ENCODE data around the gene CBX6.
"Not testable (repeated sequence)": the region's sequence is repeated elsewhere in the genome, so short reads cannot be mapped to it uniquely, and the experiment has no call there.

CBX6 gene

GRCh38 chr22:38860283-38861169 lies 11.5 kb downstream of the CBX6 start:
- TF ChIP-seq MAX (IDR thresholded peaks at IDR 0.05; ENCODE audit: low read depth, low read length) (no peak), CTCF (IDR thresholded peaks at IDR 0.05; ENCODE audit: low read depth, low read length) (no peak), POLR2A (IDR thresholded peaks at IDR 0.05; ENCODE audit: extremely low read depth, insufficient read length) (no peak), MYC (IDR thresholded peaks at IDR 0.05; ENCODE audit: low read depth, low read length) (no peak)
- H3K4me3 ChIP-seq (ENCODE audit: low read depth, low read length) = no peak overlapping the region
- no peak for DNase-seq (ENCODE audit: low read depth)

- no peak for DNase-seq (ENCODE audit: low read depth)
- no peak overlapping the region for H3K4me3 ChIP-seq (ENCODE audit: low read depth, low read length)
- TF ChIP-seq MYC (IDR thresholded peaks at IDR 0.05; ENCODE audit: low read depth, low read length) (no peak), MAX (IDR thresholded peaks at IDR 0.05; ENCODE audit: low read depth, low read length) (no peak), POLR2A (IDR thresholded peaks at IDR 0.05; ENCODE audit: extremely low read depth, insufficient read length) (no peak), CTCF (IDR thresholded peaks at IDR 0.05; ENCODE audit: low read depth, low read length) (no peak)
Measured at GRCh38 chr22:38859581-38860282, 12.3 kb downstream of the CBX6 start.

GRCh38 chr22:38858492-38858891 lies 13.5 kb downstream of the CBX6 start:
- TF ChIP-seq MYC (IDR thresholded peaks at IDR 0.05; ENCODE audit: low read depth, low read length) = no peak
- no peak for DNase-seq (ENCODE audit: low read depth)
- H3K4me3 ChIP-seq (ENCODE audit: low read depth, low read length) = no peak overlapping the region

GRCh38 chr22:38854476-38854875 lies 17.5 kb downstream of the CBX6 start:
- H3K4me3 ChIP-seq (ENCODE audit: low read depth, low read length); DNase-seq (ENCODE audit: low read depth): not testable (repeated sequence)

GRCh38 chr22:38853883-38854282 lies 18.1 kb downstream of the CBX6 start:
- H3K4me3 ChIP-seq (ENCODE audit: low read depth, low read length); DNase-seq (ENCODE audit: low read depth): not testable (repeated sequence)

GRCh38 chr22:38853196-38853651 lies 18.8 kb downstream of the CBX6 start:
- no peak for TF ChIP-seq MAX (IDR thresholded peaks at IDR 0.05; ENCODE audit: low read depth, low read length)
- no peak for TF ChIP-seq CTCF (IDR thresholded peaks at IDR 0.05; ENCODE audit: low read depth, low read length)
- no peak for TF ChIP-seq MYC (IDR thresholded peaks at IDR 0.05; ENCODE audit: low read depth, low read length)
- no peak for TF ChIP-seq POLR2A (IDR thresholded peaks at IDR 0.05; ENCODE audit: extremely low read depth, insufficient read length)
- DNase-seq (ENCODE audit: low read depth) = no peak
- no peak overlapping the region for H3K4me3 ChIP-seq (ENCODE audit: low read depth, low read length)

- no peak overlapping the region for H3K4me3 ChIP-seq (ENCODE audit: low read depth, low read length)
- no peak for DNase-seq (ENCODE audit: low read depth)
- TF ChIP-seq POLR2A (IDR thresholded peaks at IDR 0.05; ENCODE audit: extremely low read depth, insufficient read length) (no peak), CTCF (IDR thresholded peaks at IDR 0.05; ENCODE audit: low read depth, low read length) (no peak), MYC (IDR thresholded peaks at IDR 0.05; ENCODE audit: low read depth, low read length) (no peak), MAX (IDR thresholded peaks at IDR 0.05; ENCODE audit: low read depth, low read length) (no peak)
Measured at GRCh38 chr22:38852522-38852921, 19.5 kb downstream of the CBX6 start.
